ENCODE data around the gene HAUS8.

- no peak for TF ChIP-seq CTCF (conservative IDR thresholded peaks at IDR 0.05)
- no peak for TF ChIP-seq EZH2 (IDR thresholded peaks at IDR 0.05; ENCODE audit: low read depth)
Measured at GRCh38 chr19:17073869-17074633, 1.2 kb downstream of the HAUS8 start.
